Neural crest cell (in vitro differentiated cells): ENCODE data around the gene CTNNA3. TPM values are rescaled to one million over a fixed set of nuclear protein-coding genes. Genes with fewer than 3 reads are reported as not detected.
"Not testable (repeated sequence)": the region's sequence is repeated elsewhere in the genome, so short reads cannot be mapped to it uniquely, and the experiment has no call there.

Source experiments
- DNase-seq: peaks from one replicate; pipeline ENCODE4 v3.0.0; 2021; ENCODE audit warnings: low read depth, mixed read lengths, low spot score
- H3K27ac Mint-ChIP-seq: one replicate; pipeline ENCODE4 v1.8.0; 2021; ENCODE audit warnings: mild to moderate bottlenecking, mixed read lengths; ENCODE audit not compliant: unreplicated experiment
- H3K27me3 Mint-ChIP-seq: 2 replicates; pipeline ENCODE4 v1.8.0; 2021; ENCODE audit warnings: low read depth, mild to moderate bottlenecking, mixed read lengths
- H3K36me3 Mint-ChIP-seq: 2 replicates; pipeline ENCODE4 v1.8.0; 2021; ENCODE audit warnings: low read depth, mild to moderate bottlenecking, mixed read lengths
- H3K4me1 Mint-ChIP-seq: 2 replicates; pipeline ENCODE4 v1.8.0; 2021; ENCODE audit warnings: mixed read lengths
- H3K4me3 Mint-ChIP-seq: one replicate; pipeline ENCODE4 v1.8.0; 2021; ENCODE audit warnings: mild to moderate bottlenecking, mixed read lengths
- H3K9me3 Mint-ChIP-seq: 2 replicates; pipeline ENCODE4 v1.8.0; 2021; ENCODE audit warnings: mixed read lengths
- CTCF ChIP-seq: fragments of 200-600 bp; sonication (generic); conservative IDR thresholded peaks from 2 replicates; pipeline ENCODE4 v1.5.0; 2021; ENCODE audit warnings: antibody characterized with exemption, mild to moderate bottlenecking
- total RNA-seq: library from RNA; stranded (reverse); gene quantifications from 2 replicates; pipeline ENCODE4 v1.2.1, GENCODE V29; 2021

The CTNNA3 gene
- total RNA-seq, 1 donor from 2014 or later = 4.7 TPM

DNA sequence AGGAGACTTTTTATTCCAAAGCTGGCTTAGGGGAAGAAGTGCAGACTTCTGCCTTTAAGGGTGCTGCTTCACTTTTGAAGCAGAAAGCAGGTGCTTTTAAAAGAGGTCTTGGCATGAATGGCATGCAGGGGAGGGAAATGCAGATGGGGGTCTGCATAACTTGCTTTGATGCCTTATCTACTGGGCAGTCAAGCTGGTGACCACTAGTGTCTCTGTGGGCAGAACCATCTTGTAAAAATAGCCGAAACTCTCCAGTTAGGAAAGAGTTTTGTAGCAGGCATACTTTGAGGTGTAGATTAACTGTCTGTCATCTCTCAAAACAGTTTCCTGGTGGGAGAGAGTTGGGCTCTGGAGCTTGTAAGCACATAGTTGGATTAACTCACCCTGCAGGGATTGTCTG lies 9.9 kb upstream of the CTNNA3 start:
- H3K4me1 Mint-ChIP-seq = no peaks in the 10 kb centered on the region
- no peaks in the 10 kb centered on the region for H3K27me3 Mint-ChIP-seq
- no peak for DNase-seq
- no peak for TF ChIP-seq CTCF
- H3K36me3 Mint-ChIP-seq = peaks cover 3% of the 10 kb centered on the region
- H3K27ac Mint-ChIP-seq = no peak overlapping the region
- no peak overlapping the region for H3K4me3 Mint-ChIP-seq
- H3K9me3 Mint-ChIP-seq = peaks cover 7% of the 10 kb centered on the region

GRCh38 chr10:67699613-67700270 lies 3.7 kb upstream of the CTNNA3 start:
- H3K4me3 Mint-ChIP-seq, H3K9me3 Mint-ChIP-seq, H3K27me3 Mint-ChIP-seq, DNase-seq, H3K36me3 Mint-ChIP-seq, H3K4me1 Mint-ChIP-seq, H3K27ac Mint-ChIP-seq: not testable (repeated sequence)

DNA sequence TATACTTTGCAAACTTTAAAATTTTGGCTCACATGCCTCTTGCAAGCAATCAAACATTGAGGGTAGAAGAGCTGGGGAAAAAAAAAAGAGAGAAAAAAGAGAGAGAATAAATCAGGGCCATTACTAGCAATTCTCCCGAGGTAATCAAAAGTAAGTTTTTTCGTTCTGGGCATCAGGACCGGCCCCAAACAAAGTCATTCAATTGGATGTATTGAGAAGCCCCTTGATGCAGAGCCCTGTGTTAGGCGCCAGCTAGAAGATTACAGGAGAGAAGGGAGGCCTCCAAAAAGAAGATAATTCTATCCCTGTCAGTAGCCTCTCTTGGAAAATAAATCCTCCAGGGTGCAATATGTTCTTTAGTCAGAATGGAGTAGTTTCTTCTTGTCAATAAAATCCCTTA lies 2.2 kb upstream of the CTNNA3 start:
- Mint-ChIP-seq H3K9me3 (peaks cover 6% of the 10 kb centered on the region), H3K36me3 (peaks cover 8% of the 10 kb centered on the region), H3K27me3 (no peaks in the 10 kb centered on the region), H3K4me3 (no peak overlapping the region), H3K4me1 (peaks cover 5% of the 10 kb centered on the region), H3K27ac (no peak overlapping the region)
- no peak for DNase-seq
- no peak for TF ChIP-seq CTCF

DNA sequence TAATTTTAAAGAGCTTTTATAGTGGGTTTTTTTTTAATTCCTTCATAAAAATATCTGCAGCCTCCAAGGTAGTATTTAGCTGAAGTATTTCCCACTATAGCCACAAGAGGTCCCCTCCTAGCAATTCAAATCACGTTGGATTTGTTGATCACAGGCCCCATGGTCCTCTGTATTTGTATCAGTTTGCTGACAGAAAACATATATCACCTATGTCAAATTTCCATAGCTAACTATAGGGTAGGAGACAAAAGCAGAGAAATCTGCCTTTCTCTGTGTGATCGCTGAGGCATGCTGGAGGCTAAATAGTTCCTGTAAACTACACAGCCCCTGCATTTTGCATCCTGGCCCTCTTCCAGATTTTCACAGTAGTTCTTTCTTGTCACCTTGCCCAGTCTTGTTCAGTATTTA lies 1.7 kb upstream of the CTNNA3 start:
- H3K4me1 Mint-ChIP-seq = peaks cover 10% of the 10 kb centered on the region
- TF ChIP-seq CTCF = peak; percentile 74
- no peak overlapping the region for H3K4me3 Mint-ChIP-seq
- H3K27ac Mint-ChIP-seq = no peak overlapping the region
- H3K27me3 Mint-ChIP-seq = no peaks in the 10 kb centered on the region
- DNase-seq = peak; percentile 2
- peaks cover 8% of the 10 kb centered on the region for H3K36me3 Mint-ChIP-seq
- H3K9me3 Mint-ChIP-seq = peaks cover 5% of the 10 kb centered on the region

DNA sequence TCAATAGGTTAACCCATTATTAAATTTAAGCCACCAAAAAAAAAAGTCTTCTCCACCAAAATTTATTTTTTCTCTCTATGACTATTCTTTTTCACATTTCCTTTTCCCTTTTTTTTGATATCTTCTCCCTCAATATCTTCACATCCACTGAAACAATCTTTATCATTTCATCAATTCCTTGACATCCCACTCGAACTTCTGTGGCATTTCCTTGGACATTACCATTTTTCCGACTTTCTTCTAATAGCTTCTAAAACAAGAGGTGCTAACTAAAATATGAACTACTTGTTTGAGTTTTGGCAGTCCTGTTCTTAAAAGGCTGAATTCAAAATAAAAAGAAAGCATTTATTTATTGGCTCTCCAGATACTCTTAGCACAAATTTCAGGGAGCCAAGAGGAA lies 684 bp upstream of the CTNNA3 start:
- Mint-ChIP-seq H3K27ac (no peak overlapping the region), H3K36me3 (peaks cover 5% of the 10 kb centered on the region), H3K9me3 (peaks cover 3% of the 10 kb centered on the region), H3K4me3 (no peak overlapping the region), H3K27me3 (no peaks in the 10 kb centered on the region), H3K4me1 (peaks cover 11% of the 10 kb centered on the region)
- no peak for TF ChIP-seq CTCF
- no peak for DNase-seq

DNA sequence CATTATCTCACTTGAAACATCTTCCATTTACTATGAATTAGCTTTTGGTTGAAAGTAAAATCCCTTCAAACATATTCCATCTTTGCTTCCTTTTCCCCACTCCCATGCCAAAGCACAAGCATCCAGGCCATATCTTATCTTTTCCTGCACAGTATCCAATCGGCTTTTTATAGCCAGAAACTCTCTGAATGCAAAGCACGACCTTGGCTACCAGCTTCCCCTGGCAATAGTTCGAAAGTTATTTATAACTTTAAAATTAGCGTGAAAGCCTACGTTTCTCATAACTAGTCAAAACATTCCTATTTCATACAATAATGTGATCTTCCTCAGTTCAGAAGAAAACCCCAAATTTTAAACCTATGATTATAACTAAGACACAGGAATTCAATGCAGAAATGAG lies 440 bp downstream of the CTNNA3 start:
- peaks cover 2% of the 10 kb centered on the region for H3K36me3 Mint-ChIP-seq
- no peaks in the 10 kb centered on the region for H3K9me3 Mint-ChIP-seq
- H3K27ac Mint-ChIP-seq = no peak overlapping the region
- peaks cover 11% of the 10 kb centered on the region for H3K4me1 Mint-ChIP-seq
- no peak overlapping the region for H3K4me3 Mint-ChIP-seq
- no peak for DNase-seq
- no peak for TF ChIP-seq CTCF
- no peaks in the 10 kb centered on the region for H3K27me3 Mint-ChIP-seq

DNA sequence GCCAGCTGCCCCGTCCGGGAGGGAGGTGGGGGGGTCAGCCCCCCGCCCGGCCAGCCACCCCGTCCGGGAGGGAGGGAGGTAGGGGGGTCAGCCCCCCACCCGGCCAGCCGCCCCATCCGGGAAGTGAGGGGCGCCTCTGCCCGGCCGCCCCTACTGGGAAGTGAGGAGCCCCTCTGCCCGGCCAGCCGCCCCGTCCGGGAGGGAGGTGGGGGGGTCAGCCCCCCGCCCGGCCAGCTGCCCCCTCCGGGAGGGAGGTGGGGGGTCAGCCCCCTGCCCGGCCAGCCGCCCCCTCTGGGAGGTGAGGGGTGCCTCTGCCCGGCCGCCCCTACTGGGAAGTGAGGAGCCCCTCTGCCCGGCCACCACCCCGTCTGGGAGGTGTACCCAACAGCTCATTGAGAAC lies 4.1 kb downstream of the CTNNA3 start:
- H3K4me3 Mint-ChIP-seq, DNase-seq, H3K27ac Mint-ChIP-seq, H3K9me3 Mint-ChIP-seq, H3K36me3 Mint-ChIP-seq, H3K27me3 Mint-ChIP-seq: not testable (repeated sequence)
- H3K4me1 Mint-ChIP-seq = peaks cover 11% of the 10 kb centered on the region

DNA sequence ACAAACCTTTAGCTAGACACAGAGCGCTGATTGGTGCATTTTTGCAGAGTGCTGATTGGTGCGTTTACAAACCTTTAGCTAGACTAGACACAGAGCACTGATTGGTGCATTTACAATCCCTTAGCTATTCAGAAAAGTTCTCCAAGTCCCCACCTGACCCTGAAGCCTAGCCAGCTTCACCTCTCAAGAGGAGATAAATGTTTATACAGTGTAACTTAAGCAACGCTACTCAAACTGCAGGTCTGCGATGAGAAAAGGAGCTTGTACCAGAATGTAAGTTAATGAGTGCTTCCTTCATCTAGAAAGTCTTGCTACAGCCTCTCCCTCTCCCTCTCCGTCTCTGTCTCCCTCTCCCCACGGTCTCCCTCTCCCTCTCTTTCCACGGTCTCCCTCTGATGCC lies 5.5 kb downstream of the CTNNA3 start:
- DNase-seq, H3K36me3 Mint-ChIP-seq, H3K9me3 Mint-ChIP-seq, H3K27me3 Mint-ChIP-seq, H3K4me1 Mint-ChIP-seq, H3K27ac Mint-ChIP-seq, H3K4me3 Mint-ChIP-seq: not testable (repeated sequence)

DNA sequence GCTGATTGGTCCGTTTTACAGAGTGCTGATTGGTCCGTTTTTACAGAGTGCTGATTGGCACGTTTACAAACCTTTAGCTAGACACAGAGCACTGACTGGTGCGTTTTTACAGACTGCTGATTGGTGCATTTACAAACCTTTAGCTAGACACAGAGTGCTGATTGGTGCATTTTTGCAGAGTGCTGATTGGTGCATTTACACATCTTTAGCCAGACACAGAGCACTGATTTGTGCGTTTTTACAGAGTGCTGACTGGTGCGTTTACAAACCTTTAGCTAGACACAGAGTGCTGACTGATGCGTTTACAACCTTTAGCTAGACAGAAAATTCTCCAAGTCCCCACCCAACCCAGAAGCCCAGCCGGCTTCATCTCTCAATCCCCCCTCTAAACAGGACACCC lies 11.9 kb downstream of the CTNNA3 start:
- H3K36me3 Mint-ChIP-seq, H3K4me1 Mint-ChIP-seq, DNase-seq: not testable (repeated sequence)

More for the DNA sequence above, 11.9 kb downstream of the CTNNA3 start:
- peaks cover 13% of the 10 kb centered on the region for H3K9me3 Mint-ChIP-seq
- H3K4me3 Mint-ChIP-seq, H3K27ac Mint-ChIP-seq, H3K27me3 Mint-ChIP-seq: not testable (repeated sequence)
